Fibroblast of skin of right biceps (primary cell): ENCODE measurements around the gene PHF5A.
A peak's percentile ranks its signal among the peaks of the same experiment; 100 is the strongest.

Experiments used
- DNase-seq: peaks from one replicate; pipeline ENCODE4 v3.0.0-alpha.2; 2013

Gene PHF5A

DNA sequence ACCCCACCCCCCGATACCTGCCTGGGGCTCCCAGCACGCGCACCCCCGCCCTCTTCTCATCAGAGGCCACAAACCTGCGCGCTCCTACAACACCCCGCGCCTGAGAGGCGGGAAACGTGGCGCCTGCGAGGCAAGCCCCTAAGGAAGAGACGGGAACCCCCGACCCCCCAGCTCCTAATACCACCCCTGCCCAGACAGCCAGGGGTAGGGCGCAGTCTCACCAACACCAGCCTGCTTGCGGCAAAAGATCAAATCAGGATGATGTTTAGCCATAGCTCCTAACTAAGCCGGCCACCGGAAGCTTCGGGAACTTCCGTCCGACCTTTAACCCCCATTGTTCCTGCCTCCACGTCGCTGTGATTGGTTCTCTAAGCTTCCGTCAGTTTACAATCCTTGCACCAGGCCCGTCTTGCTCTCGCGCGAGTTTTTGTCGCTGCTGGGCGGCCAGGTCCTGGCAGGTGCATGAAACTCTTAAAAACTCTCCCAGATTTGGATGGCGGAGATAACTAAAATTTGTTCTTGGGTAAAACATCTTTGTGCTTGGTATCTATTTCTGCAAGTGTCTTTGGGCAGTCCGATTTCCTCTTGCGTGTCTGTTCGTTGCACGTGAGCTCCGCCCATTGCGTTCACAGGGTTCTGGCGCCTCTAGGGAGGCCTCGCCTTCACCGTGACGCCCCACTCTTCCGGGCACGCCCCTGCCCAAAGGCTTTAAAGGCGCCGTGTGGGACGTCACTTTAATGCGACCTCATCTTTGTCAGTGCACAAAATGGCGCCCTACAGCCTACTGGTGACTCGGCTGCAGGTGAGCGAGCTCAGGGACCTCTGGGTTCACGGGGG, at the start of gene PHF5A, which contains the start of gene ACO2:
TSS of gene PHF5A (minus strand) at position 312 of the 837 bp plus-strand sequence. CDS start at position 273, 39 bp downstream.
TSS of gene ACO2 (plus strand) at position 737 of the 837 bp plus-strand sequence. CDS start at position 767, 30 bp downstream.
- peak; percentile 98 for DNase-seq

GRCh38 chr22:41518048-41518347, 49.5 kb upstream of the PHF5A start:
- DNase-seq = no peak

DNA sequence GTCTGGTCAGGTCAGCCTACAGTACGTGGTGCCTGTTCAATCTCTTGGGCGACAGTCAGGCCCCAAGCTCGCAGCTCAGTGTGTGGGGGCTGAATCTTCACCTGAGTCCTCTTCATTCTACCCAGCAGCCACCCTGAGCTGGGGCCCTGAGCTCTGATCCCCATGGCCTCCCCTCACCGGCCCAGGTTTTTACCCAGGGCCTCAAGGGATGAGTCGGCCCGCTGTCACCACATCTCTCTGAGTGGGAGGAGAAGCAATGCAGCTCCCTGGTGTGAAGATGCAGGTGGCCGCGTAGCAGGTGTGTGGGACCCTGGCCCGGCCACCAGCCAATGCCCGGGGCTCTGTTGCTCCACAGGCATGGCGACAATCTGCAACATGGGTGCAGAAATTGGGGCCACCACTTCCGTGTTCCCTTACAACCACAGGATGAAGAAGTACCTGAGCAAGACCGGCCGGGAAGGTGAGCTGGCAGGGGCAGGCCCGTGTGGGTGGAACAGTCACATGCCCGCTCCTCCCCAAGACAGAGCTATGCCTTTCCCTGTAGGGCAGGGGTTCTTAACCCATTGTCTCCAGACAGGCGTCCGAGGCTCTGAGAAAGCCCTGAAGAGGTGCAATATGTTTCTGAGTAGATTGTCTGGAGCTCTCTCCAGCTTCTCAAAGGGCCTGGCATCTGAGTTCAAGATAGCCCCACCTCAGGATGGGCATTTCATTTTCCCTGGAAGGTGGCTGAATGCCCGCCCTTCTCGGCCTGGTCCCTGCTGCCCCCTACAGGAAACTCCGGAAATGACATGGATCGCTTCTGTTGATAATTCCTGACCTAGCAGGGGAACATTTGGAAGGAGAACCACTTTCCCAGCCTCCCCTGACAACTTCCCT, 48.9 kb upstream of the PHF5A start:
- peak; percentile 51 for DNase-seq

DNA sequence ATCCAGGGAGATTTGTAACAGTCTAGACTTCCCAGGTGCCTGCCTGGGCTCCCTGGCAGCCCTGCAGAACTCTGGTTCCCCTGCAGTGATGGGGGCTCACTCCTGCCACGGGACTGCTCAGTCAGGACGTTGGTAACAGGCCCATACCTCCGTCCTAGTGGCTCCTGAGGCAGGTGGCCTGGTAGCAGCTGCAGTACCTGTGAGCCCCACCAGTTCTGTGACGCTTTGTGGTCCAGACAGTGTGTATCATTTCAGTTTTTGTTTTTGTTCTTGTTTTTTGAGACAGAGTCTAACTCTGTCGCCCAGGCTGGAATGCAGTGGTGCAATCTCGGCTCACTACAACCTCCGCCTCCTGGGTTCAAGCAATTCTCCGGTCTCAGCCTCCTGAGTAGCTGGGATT, 48.0 kb upstream of the PHF5A start:
- no peak for DNase-seq

DNA sequence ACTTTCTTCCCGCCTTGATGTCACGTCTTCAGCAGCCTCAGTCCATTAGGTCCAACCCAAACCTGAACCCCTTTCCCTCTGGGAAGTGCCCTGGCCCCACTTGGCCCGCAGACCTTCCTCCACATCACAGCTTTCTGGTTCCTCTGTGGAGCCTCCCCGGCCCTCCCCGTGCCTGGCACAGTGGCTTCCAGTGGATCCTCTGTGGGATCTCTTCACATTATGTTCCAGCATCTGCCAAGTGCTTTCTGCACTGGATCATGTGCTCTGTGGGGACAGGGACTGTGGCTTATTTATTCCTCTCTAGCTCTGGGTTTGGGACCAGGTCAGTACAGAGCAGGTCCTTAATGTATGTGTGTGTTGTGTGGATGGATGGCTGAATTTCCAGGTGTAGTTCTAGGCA, 44.9 kb upstream of the PHF5A start:
- DNase-seq = no peak

DNA sequence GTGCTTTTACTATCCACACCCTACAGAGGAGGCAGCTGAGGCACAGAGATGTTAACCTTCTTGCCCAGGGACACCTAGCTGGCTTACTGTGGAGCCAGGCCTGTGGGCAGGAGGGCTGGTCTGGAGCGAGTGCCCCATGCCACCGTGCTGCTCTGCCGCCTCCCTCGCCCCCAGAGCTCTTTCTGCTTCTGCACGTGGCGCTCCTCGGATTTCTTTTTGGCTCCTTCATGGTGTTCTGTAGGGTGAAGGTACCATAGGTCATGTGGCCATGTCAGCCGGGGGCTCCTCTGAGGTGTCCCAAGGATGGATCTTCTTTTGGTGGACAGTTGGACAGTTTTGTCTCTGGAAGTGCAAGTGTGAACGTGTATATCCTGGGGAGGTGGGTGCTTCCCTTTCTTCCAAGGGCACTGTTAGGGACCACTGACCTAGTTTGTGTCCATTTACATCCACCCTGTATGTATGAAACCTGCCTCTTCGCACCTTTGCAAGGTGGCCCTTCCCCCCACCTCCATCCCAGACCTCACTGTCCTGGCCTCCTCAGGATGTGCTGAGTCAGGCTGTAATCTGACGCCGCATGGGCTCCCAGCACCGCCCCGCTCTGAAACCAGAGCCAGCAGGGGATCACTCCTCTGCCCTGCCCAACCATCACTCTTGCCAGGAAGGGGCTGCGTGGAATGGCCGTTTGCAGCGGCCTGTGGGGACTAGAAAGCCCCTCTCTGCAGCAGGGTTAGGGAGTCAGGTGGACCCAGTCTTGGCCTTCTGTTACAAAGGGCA, 44.1 kb upstream of the PHF5A start:
- peak; percentile 76 for DNase-seq

- DNase-seq = no peak
These were observed 43.1 kb upstream of the PHF5A start for GRCh38 chr22:41511521-41511968.

GRCh38 chr22:41508770-41509170, 40.3 kb upstream of the PHF5A start:
- DNase-seq = no peak

DNA sequence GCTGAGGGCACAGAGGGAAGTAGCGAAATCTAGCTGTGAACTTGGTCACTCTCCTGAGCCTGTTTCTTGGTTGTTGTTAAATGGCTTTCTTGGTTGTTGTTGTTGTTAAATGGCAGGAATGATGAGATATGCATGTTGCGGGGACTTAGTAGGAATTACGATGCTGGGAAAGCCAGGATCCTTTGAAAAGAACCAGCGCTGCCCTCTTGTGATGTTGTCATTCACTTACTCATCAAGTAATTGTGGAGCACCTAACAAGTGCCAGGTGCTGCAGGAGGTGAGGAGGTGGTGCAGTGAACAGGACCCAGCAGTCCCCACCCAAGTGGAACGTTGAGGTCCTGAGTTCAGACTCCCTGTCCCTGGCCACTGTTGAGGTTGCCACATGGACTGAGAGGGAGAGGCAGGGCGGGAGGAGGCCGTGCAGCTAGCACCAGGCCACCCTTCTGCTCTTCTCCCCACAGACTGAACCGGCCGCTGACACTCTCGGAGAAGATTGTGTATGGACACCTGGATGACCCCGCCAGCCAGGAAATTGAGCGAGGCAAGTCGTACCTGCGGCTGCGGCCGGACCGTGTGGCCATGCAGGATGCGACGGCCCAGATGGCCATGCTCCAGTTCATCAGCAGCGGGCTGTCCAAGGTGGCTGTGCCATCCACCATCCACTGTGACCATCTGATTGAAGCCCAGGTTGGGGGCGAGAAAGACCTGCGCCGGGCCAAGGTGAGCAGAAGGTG, 39.0 kb upstream of the PHF5A start:
- DNase-seq = no peak

DNA sequence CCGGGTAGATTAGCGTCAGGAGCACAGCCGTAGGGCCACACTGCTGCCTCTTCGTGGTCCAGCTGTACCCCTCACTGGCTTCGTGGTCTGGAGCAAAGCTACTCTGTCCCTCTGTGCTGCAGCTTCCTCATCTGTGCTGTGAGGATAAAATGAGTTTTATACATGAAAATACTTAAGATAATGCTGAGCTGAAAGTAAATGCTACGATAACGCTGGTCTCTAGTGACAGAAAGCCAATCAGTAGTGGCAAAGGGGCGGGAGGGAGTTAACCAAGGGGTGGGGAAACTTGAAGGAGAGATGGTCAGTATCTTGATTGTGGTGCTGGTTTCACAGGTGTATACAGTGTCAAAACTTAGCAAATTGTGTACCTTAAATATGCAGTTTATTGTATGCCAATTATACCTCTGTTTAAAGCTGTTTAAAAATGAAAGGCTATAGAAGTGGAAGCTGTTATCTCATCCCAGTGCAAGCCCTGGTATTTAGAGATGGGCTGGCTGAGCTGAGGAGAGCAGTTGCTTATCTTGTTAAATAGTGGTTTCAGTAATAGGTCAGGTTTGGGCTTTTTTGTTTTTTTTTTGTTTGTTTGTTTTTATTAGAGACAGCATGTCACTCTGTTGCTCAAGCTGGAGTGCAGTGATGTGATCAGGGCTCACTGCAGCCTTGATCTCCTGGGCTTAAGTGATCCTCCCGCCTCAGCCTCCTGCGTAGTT, 37.2 kb upstream of the PHF5A start:
- no peak for DNase-seq

GRCh38 chr22:41504816-41505215, 36.3 kb upstream of the PHF5A start:
- DNase-seq = no peak

GRCh38 chr22:41504397-41504796, 35.9 kb upstream of the PHF5A start:
- DNase-seq = peak; percentile 36

GRCh38 chr22:41501209-41501608, 32.7 kb upstream of the PHF5A start:
- DNase-seq = no peak

GRCh38 chr22:41500303-41500702, 31.8 kb upstream of the PHF5A start:
- no peak for DNase-seq

- DNase-seq = no peak
These were observed 31.3 kb upstream of the PHF5A start for GRCh38 chr22:41499624-41500280.

GRCh38 chr22:41498303-41498835, 29.9 kb upstream of the PHF5A start:
- no peak for DNase-seq

- no peak for DNase-seq
These were observed 23.0 kb upstream of the PHF5A start for GRCh38 chr22:41491374-41492100.

DNA sequence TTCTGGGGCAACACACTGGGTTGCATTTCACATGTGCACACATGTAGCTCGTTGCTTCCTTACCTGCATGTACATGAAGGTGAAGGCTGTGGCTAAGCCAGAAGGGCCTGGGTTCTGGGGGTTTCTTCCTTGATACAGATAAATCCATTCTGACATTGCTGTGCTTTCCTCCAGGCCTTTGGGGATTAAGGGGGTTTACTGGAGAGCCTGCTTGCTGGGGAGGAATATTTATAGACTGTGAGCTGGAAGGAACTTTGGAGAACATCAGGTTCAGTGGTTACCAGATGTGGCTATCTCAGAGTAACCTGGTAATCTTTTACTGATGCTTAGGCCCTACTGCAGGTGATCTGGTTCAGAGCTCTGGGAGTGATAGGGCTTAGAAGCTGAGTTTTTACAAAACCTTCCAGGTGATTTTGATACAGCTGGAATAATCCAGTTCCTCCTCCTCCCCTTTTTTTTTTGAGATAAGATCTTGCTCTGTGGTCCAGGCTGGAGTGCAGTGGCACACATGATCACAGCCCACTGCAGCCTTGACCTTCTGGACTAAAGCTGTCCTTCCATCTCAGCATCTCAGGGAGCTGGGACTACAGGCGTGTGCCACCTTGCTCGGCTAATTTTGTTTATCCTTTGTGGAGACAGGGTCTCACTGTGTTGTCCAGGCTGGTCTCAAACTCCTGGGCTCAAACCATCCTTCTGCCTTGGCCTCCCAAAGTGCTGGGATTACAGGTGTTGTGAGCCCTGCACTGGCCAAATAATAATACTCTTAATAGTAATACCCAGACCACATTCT, 20.3 kb upstream of the PHF5A start:
- no peak for DNase-seq

DNA sequence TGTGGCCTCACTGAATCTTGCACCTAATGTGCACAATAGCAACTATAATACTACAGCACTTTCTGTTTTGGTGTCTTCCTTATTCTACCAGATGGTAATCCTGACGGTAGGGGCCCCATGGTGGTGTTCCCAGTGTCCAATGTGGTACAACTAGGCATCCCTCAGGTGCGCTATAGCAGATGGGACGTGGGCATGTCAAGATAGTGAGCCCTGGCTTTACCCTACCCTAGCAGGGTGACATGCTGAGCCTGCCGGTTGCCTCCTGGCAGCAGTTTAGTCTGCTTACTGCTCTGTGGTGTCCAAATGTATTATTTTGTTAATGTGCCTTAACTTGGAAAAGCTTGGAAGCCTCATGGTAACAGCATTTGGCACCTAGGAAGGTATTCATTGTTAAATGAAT, 19.6 kb upstream of the PHF5A start:
- DNase-seq = no peak
